Measurements from ENCODE around the gene JAML.

DNA sequence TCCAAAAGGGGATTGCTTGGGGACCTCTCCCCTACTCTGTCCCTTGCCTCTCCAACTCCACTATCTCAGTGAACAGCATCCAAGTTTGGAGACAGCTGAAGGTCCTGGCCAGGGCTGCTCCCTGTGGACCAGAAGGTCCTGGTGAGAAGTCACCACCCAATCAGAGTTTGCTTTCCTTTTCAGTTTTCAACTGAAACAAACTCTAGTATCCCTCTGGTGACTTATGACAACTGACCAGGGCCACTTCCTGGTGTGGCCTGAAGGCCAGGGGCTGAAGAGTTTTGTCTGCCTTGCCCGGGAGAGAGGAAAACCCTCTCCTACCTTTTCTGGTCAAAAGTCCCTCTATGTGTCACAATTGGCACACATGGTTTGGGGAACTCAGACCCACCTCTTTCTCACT is 5.1 kb downstream of the JAML start:
- TF ChIP-seq POLR2AphosphoS5 (IDR thresholded peaks at IDR 0.05; ENCODE audit: low read depth, low read length) (no peak), FOXP2 (optimal IDR thresholded peaks at IDR 0.05; ENCODE audit: borderline replicate concordance, extremely low read depth, extremely low read length, insufficient read depth) (no peak), TAF1 (IDR thresholded peaks at IDR 0.05; ENCODE audit: borderline replicate concordance, insufficient read depth, low read length) (no peak)
- TF ChIP-seq, protein P1, sequence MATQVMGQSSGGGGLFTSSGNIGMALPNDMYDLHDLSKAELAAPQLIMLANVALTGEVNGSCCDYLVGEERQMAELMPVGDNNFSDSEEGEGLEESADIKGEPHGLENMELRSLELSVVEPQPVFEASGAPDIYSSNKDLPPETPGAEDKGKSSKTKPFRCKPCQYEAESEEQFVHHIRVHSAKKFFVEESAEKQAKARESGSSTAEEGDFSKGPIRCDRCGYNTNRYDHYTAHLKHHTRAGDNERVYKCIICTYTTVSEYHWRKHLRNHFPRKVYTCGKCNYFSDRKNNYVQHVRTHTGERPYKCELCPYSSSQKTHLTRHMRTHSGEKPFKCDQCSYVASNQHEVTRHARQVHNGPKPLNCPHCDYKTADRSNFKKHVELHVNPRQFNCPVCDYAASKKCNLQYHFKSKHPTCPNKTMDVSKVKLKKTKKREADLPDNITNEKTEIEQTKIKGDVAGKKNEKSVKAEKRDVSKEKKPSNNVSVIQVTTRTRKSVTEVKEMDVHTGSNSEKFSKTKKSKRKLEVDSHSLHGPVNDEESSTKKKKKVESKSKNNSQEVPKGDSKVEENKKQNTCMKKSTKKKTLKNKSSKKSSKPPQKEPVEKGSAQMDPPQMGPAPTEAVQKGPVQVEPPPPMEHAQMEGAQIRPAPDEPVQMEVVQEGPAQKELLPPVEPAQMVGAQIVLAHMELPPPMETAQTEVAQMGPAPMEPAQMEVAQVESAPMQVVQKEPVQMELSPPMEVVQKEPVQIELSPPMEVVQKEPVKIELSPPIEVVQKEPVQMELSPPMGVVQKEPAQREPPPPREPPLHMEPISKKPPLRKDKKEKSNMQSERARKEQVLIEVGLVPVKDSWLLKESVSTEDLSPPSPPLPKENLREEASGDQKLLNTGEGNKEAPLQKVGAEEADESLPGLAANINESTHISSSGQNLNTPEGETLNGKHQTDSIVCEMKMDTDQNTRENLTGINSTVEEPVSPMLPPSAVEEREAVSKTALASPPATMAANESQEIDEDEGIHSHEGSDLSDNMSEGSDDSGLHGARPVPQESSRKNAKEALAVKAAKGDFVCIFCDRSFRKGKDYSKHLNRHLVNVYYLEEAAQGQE (IDR thresholded peaks at IDR 0.05; ENCODE audit: insufficient read depth in 1 of 2, low read depth in 2 of 2, low read length in 2 of 2), result no peak
